Glutamatergic neuron (in vitro differentiated cells): Measurements from ENCODE around the gene TIAM2. TPM values are rescaled to one million over a fixed set of nuclear protein-coding genes. Genes with fewer than 3 reads are reported as not detected.

Experiments
- DNase-seq: peaks from one replicate; pipeline ENCODE4 v3.0.0; 2022
- H3K27ac Mint-ChIP-seq: one replicate; pipeline ENCODE4 v1.8.0; 2020; ENCODE audit warnings: mild to moderate bottlenecking, mixed read lengths, inconsistent platforms; ENCODE audit not compliant: unreplicated experiment
- H3K27me3 Mint-ChIP-seq: one replicate; pipeline ENCODE4 v1.8.0; 2020; ENCODE audit warnings: mild to moderate bottlenecking, moderate library complexity, mixed read lengths, inconsistent platforms; ENCODE audit not compliant: unreplicated experiment
- H3K36me3 Mint-ChIP-seq: one replicate; pipeline ENCODE4 v1.8.0; 2020; ENCODE audit warnings: mild to moderate bottlenecking, mixed read lengths, inconsistent platforms; ENCODE audit not compliant: unreplicated experiment
- H3K4me1 Mint-ChIP-seq: one replicate; pipeline ENCODE4 v1.8.0; 2020; ENCODE audit warnings: mild to moderate bottlenecking, low read depth, mixed read lengths, inconsistent platforms; ENCODE audit not compliant: unreplicated experiment
- H3K4me3 Mint-ChIP-seq: one replicate; pipeline ENCODE4 v1.8.0; 2020; ENCODE audit warnings: mild to moderate bottlenecking, mixed read lengths, inconsistent platforms; ENCODE audit not compliant: unreplicated experiment
- H3K9me3 Mint-ChIP-seq: one replicate; pipeline ENCODE4 v1.8.0; 2020; ENCODE audit warnings: mild to moderate bottlenecking, moderate library complexity, mixed read lengths, inconsistent platforms; ENCODE audit not compliant: unreplicated experiment
- CTCF ChIP-seq: fragments of 200-600 bp; sonication (generic); IDR thresholded peaks from one replicate; pipeline ENCODE4 v1.5.0; 2021; ENCODE audit not compliant: partially characterized antibody, unreplicated experiment
- total RNA-seq: library from RNA; stranded (reverse); fragmentation: NEBNext Ultra II Directional; extraction: Animal tissue kit (Norgen Biotek cat#: 25700); gene quantifications from one replicate; pipeline ENCODE4 v1.2.1, GENCODE V29; 2021; ENCODE audit not compliant: unreplicated experiment

Gene TIAM2
- total RNA-seq, 1 donor from 2014 or later, result 113 TPM

GRCh38 chr6:155080881-155081845 lies 86.0 kb downstream of the TIAM2 start:
- TF ChIP-seq CTCF, result no peak
- Mint-ChIP-seq H3K4me1 (peaks cover 66% of the 10 kb centered on the region), H3K9me3 (peaks cover 8% of the 10 kb centered on the region), H3K27ac (peak overlapping the region; percentile 88), H3K27me3 (no peaks in the 10 kb centered on the region), H3K4me3 (peak overlapping the region; percentile 43), H3K36me3 (no peaks in the 10 kb centered on the region)
- DNase-seq, result no peak

- H3K4me1 Mint-ChIP-seq, result peaks cover 40% of the 10 kb centered on the region
- DNase-seq, result no peak
- no peaks in the 10 kb centered on the region for H3K36me3 Mint-ChIP-seq
- peaks cover 5% of the 10 kb centered on the region for H3K27me3 Mint-ChIP-seq
- H3K27ac Mint-ChIP-seq, result peak overlapping the region; percentile 34
- H3K9me3 Mint-ChIP-seq, result peaks cover 5% of the 10 kb centered on the region
- no peak overlapping the region for H3K4me3 Mint-ChIP-seq
- no peak for TF ChIP-seq CTCF
These were observed 89.5 kb downstream of the TIAM2 start for GRCh38 chr6:155084431-155085123.

- Mint-ChIP-seq H3K27me3 (peaks cover 5% of the 10 kb centered on the region), H3K9me3 (peaks cover 5% of the 10 kb centered on the region), H3K4me1 (peaks cover 34% of the 10 kb centered on the region), H3K36me3 (no peaks in the 10 kb centered on the region), H3K4me3 (no peak overlapping the region), H3K27ac (no peak overlapping the region)
- no peak for DNase-seq
- TF ChIP-seq CTCF, result no peak
These were observed 90.6 kb downstream of the TIAM2 start for GRCh38 chr6:155085582-155086257.

- TF ChIP-seq CTCF, result no peak
- no peak overlapping the region for H3K4me3 Mint-ChIP-seq
These were observed 93.7 kb downstream of the TIAM2 start for GRCh38 chr6:155088856-155089255.

More at GRCh38 chr6:155088856-155089255, 93.7 kb downstream of the TIAM2 start:
- H3K36me3 Mint-ChIP-seq, result peaks cover 12% of the 10 kb centered on the region
- no peaks in the 10 kb centered on the region for H3K9me3 Mint-ChIP-seq
- DNase-seq, result no peak
- peaks cover 16% of the 10 kb centered on the region for H3K4me1 Mint-ChIP-seq
- peaks cover 5% of the 10 kb centered on the region for H3K27me3 Mint-ChIP-seq
- no peak overlapping the region for H3K27ac Mint-ChIP-seq
